SK-N-MC (cell line): ENCODE data around the gene CD300E.

Source experiments
- DNase-seq: peaks from one replicate; pipeline ENCODE4 v3.0.0-alpha.2; 2011; ENCODE audit warnings: low read depth, low spot score
- H3K27ac ChIP-seq: fragments of 200-600 bp; sonication (generic); 2 replicates; pipeline ENCODE4 v1.5.1; 2016; ENCODE audit warnings: mixed run types
- H3K36me3 ChIP-seq: fragments of 200-600 bp; sonication (generic); 2 replicates; pipeline ENCODE4 v1.6.1; 2017; ENCODE audit warnings: antibody characterized with exemption, low read length, mixed read lengths; ENCODE audit not compliant: insufficient read depth
- H3K4me3 ChIP-seq: fragments of 200-600 bp; sonication (generic); 2 replicates; pipeline ENCODE4 v1.5.1; 2016
- H3K9ac ChIP-seq: fragments of 200-600 bp; sonication (generic); 2 replicates; pipeline ENCODE4 v1.8.0; 2017; ENCODE audit warnings: mixed run types, mixed read lengths; ENCODE audit not compliant: insufficient read length
- H3K9me3 ChIP-seq: fragments of 200-600 bp; sonication (generic); 2 replicates; pipeline ENCODE4 v1.6.1; 2017; ENCODE audit warnings: low read depth, mild to moderate bottlenecking, antibody characterized with exemption, low read length, moderate library complexity, mixed read lengths
- EZH2 ChIP-seq: fragments of 200-600 bp; sonication (generic); IDR thresholded peaks from one replicate; pipeline ENCODE4 v1.6.1; 2017; ENCODE audit warnings: antibody characterized with exemption
- FOXP2 ChIP-seq: optimal IDR thresholded peaks from 2 replicates; pipeline ENCODE3; 2011; ENCODE audit warnings: mild to moderate bottlenecking, moderate library complexity; ENCODE audit not compliant: insufficient read depth; ENCODE audit errors: extremely low read length, control extremely low read depth
- POLR2AphosphoS5 ChIP-seq: IDR thresholded peaks from 2 replicates; pipeline ENCODE4 v1.6.1; 2012; ENCODE audit warnings: mild to moderate bottlenecking, low read depth, low read length, borderline replicate concordance

CD300E gene

GRCh38 chr17:74571621-74572270 is 51.8 kb downstream of the CD300E start:
- no peak overlapping the region for H3K27ac ChIP-seq
- no peaks in the 10 kb centered on the region for H3K9me3 ChIP-seq
- no peak for DNase-seq
- no peak overlapping the region for H3K9ac ChIP-seq
- no peaks in the 10 kb centered on the region for H3K36me3 ChIP-seq
- no peak overlapping the region for H3K4me3 ChIP-seq
- TF ChIP-seq EZH2 (no peak), FOXP2 (no peak), POLR2AphosphoS5 (no peak)

DNA sequence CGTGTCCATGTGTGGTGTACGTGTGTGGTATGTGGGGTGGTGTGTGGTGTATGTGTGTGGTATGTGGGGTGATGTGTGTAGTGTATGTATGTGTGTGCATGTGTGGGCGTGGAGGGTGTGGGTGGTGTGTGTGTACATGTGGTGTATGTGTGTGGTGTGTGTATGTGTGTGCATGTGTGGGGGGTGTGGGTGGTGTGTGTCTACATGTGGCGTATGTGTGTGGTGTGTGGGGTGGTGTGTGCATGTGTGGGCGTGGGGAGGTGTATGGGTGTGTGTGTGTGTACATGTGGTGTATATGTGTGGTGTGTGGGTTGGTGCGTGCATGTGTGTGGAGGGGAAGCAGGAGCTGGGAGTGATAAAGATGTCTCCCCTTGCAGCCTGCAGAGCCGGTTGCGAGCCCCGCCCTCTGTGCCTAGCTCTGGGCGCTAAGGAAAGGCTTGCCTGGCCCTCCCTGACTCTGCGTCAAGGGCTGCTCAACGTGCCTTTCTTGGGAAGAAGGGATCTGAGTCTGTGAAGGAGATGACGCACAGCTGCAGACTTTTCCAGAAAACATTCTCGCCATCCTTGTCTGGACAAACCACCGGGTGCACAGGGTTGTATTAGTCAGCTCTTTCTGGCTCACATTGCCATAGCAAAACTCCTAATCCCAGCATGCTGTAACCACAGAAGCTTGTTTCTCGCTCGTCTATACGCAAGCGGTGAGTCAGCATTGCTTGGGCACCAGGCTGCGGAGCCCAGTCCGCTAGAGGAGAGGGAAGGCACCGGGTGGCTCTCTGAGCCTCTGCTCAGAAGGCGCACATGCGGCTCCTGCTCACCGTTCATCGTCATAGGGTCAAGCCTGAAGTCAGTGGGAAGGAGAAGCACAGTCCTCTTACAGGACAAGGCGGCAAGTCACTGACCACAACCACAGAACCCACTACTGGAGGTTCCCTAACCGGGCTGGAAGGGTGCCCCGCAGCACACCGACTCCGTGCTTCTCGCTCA is 54.2 kb downstream of the CD300E start:
- Histone ChIP-seq H3K27ac (no peak overlapping the region), H3K4me3 (no peak overlapping the region), H3K9ac (no peak overlapping the region), H3K9me3 (no peaks in the 10 kb centered on the region), H3K36me3 (no peaks in the 10 kb centered on the region)
- no peak for TF ChIP-seq FOXP2
- no peak for TF ChIP-seq POLR2AphosphoS5
- TF ChIP-seq EZH2, result no peak
- DNase-seq, result peak; percentile 30

DNA sequence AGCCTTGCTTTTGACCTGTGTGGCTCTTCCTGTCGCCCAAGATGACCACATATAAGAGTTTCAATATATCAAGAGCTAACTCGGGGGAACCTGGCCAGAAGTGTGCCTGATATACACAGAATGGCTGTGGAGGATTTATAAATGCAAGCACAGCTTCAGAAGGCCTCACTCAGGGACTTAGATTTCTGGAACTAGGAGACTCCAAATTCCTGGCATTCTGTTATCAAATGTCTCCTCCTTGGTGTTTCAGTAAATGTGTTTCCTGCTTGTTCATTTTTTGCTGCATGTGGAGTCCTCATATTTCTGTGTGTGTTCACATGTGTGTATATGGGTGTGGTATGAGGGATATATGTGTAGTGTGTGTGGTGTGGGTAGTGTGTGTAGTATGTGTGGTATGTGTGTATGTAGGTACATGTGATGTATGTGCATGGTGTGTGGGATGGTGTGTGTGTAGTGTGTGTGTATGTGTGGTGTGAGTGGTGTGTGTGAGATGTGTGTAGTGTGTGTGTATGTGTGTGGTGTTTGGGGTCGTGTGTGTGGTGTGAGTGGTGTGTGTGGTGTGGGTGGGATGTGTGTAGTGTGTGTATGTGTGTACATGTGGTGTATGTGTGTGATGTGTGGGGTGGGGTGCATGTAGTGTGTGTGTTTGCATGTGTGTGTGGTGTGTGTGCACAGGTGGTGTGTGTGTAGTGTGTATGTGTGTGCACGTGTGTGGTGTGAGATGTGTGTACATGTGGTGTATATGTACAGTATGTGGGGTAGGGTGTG is 55.2 kb downstream of the CD300E start:
- no peak overlapping the region for H3K27ac ChIP-seq
- no peak for DNase-seq
- no peak overlapping the region for H3K4me3 ChIP-seq
- no peaks in the 10 kb centered on the region for H3K9me3 ChIP-seq
- no peaks in the 10 kb centered on the region for H3K36me3 ChIP-seq
- TF ChIP-seq FOXP2 (no peak), POLR2AphosphoS5 (no peak), EZH2 (no peak)
- H3K9ac ChIP-seq, result no peak overlapping the region

GRCh38 chr17:74567397-74567796 is 56.1 kb downstream of the CD300E start, which contains the start of gene CD300H:
Gene CD300H (minus strand): TSS chr17:74567509.
- Histone ChIP-seq H3K36me3 (no peaks in the 10 kb centered on the region), H3K27ac (no peak within 1 kb of the TSS), H3K4me3 (no peak within 1 kb of the TSS), H3K9me3 (no peaks in the 10 kb centered on the region), H3K9ac (no peak within 1 kb of the TSS)
- no peak for TF ChIP-seq FOXP2
- no peak for TF ChIP-seq POLR2AphosphoS5
- TF ChIP-seq EZH2, result no peak
- no peak for DNase-seq

DNA sequence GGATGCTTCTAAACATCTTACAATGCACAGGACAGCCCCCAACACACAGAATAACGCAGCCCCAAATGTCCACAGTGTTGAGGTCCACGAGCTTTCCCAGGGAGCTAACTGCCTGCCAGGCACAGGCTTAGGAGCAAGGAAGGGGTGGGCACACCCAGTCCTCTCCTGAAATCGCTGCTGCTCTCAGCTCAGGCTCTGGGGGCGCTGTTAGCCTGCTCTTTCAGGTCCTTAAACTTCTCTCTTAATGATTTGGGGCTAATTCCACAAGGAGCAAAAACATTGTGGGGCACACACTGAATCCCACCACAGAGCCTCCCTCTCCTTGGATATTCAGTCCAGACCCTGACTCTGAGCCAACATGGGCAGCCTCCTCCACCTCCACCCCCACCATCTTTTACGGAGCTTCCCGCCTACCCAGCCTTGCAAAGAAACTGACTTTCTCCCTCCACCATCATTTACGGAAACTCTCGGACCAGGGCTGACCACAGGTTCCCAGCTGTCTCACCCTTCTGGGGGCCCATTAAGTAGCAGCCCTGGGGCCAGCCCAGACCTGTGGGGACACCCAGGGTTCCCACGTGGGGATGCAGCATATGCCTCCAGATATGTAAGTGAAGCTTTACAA is 57.3 kb downstream of the CD300E start:
- TF ChIP-seq POLR2AphosphoS5 (no peak), EZH2 (no peak), FOXP2 (no peak)
- Histone ChIP-seq H3K36me3 (no peaks in the 10 kb centered on the region), H3K9ac (no peak overlapping the region), H3K27ac (no peak overlapping the region), H3K4me3 (no peak overlapping the region), H3K9me3 (no peaks in the 10 kb centered on the region)
- DNase-seq, result no peak

- Histone ChIP-seq H3K4me3 (no peak overlapping the region), H3K9ac (no peak overlapping the region), H3K36me3 (no peaks in the 10 kb centered on the region), H3K9me3 (no peaks in the 10 kb centered on the region), H3K27ac (no peak overlapping the region)
- no peak for TF ChIP-seq FOXP2
- no peak for TF ChIP-seq POLR2AphosphoS5
- no peak for TF ChIP-seq EZH2
- no peak for DNase-seq
These were observed 58.4 kb downstream of the CD300E start for GRCh38 chr17:74565126-74565525.

- DNase-seq, result no peak
- no peaks in the 10 kb centered on the region for H3K36me3 ChIP-seq
- no peak overlapping the region for H3K9ac ChIP-seq
- H3K27ac ChIP-seq, result no peak overlapping the region
- TF ChIP-seq FOXP2, result no peak
- H3K9me3 ChIP-seq, result no peaks in the 10 kb centered on the region
- H3K4me3 ChIP-seq, result no peak overlapping the region
These were observed 60.2 kb downstream of the CD300E start for GRCh38 chr17:74563358-74563757.

- TF ChIP-seq FOXP2 (no peak), EZH2 (no peak), POLR2AphosphoS5 (no peak)
- H3K4me3 ChIP-seq, result no peak overlapping the region
- H3K36me3 ChIP-seq, result no peaks in the 10 kb centered on the region
- H3K27ac ChIP-seq, result no peak overlapping the region
- no peak for DNase-seq
- no peak overlapping the region for H3K9ac ChIP-seq
- H3K9me3 ChIP-seq, result no peaks in the 10 kb centered on the region
These were observed 62.0 kb downstream of the CD300E start for GRCh38 chr17:74561586-74561985.
